GM21390 (cell line): ENCODE measurements around the gene LIN7B.

Experiments
- ATAC-seq: cut with Tn5 transposase; IDR thresholded peaks from one replicate; pipeline ENCODE4 v1.9.1; 2021; ENCODE audit not compliant: unreplicated experiment

Gene LIN7B

GRCh38 chr19:49094505-49095482, 19.4 kb upstream of the LIN7B start:
- ATAC-seq = no peak

GRCh38 chr19:49097453-49098288, 16.5 kb upstream of the LIN7B start:
- ATAC-seq = no peak

- no peak for ATAC-seq
These were observed 15.4 kb upstream of the LIN7B start for GRCh38 chr19:49098795-49099194.

- no peak for ATAC-seq
These were observed 13.0 kb upstream of the LIN7B start for GRCh38 chr19:49101160-49101559.

- no peak for ATAC-seq
These were observed 11.9 kb upstream of the LIN7B start for GRCh38 chr19:49102303-49102702.

GRCh38 chr19:49103331-49104085, 10.7 kb upstream of the LIN7B start:
- no peak for ATAC-seq

GRCh38 chr19:49104229-49104864, 9.8 kb upstream of the LIN7B start:
- ATAC-seq = no peak

- no peak for ATAC-seq
These were observed 7.5 kb upstream of the LIN7B start for GRCh38 chr19:49106648-49107135.

GRCh38 chr19:49107625-49108459, 6.3 kb upstream of the LIN7B start:
- ATAC-seq = no peak

GRCh38 chr19:49109051-49109450, 5.1 kb upstream of the LIN7B start:
- no peak for ATAC-seq

- no peak for ATAC-seq
These were observed 4.5 kb upstream of the LIN7B start for GRCh38 chr19:49109569-49110233.

- no peak for ATAC-seq
These were observed 3.6 kb upstream of the LIN7B start for GRCh38 chr19:49110567-49110966.

GRCh38 chr19:49111218-49111998, 2.8 kb upstream of the LIN7B start:
- no peak for ATAC-seq

GRCh38 chr19:49114630-49115363, 627 bp downstream of the LIN7B start:
- ATAC-seq = no peak

GRCh38 chr19:49116544-49116943, 2.4 kb downstream of the LIN7B start:
- ATAC-seq = no peak

- no peak for ATAC-seq
These were observed 3.8 kb downstream of the LIN7B start for GRCh38 chr19:49117677-49118564.
